Testis (tissue), 2 donors: ENCODE results near the gene MOB3B.

Source experiments
- CTCF ChIP-seq, 3 experiments: fragments of 450-650 bp in 2 of 3; fragments of 200-600 bp in 1 of 3; sonication (generic) in 1 of 3; IDR thresholded peaks; one replicate each; pipeline ENCODE4 v1.5.1; 2016 to 2019; ENCODE audit warnings: antibody characterized with exemption in 3 of 3, mild to moderate bottlenecking in 2 of 3, moderate library complexity in 1 of 3
- POLR2A ChIP-seq: fragments of 450-650 bp; IDR thresholded peaks from one replicate; pipeline ENCODE4 v1.6.1; 2017; ENCODE audit warnings: antibody characterized with exemption, mild to moderate bottlenecking, moderate library complexity

GRCh38 chr9:27413511-27414219, 115.9 kb downstream of the MOB3B start:
- TF ChIP-seq CTCF (IDR thresholded peaks at IDR 0.05): no peak
- TF ChIP-seq POLR2A: no peak
